Heart left ventricle (tissue), 13 donors: ENCODE measurements around the gene MEIKIN.

Experiments used
- CTCF ChIP-seq, 12 donors: fragments of 200-600 bp; sonication (generic) in 4 of 12; IDR thresholded peaks; one replicate each; pipeline versions ENCODE4 v1.5.0 to v1.8.0; 2018 to 2022; ENCODE audit warnings: antibody characterized with exemption in 12 of 12, mild to moderate bottlenecking in 5 of 12
- POLR2A ChIP-seq, 2 donors: fragments of 450-650 bp; IDR thresholded peaks; one replicate each; pipeline ENCODE4 v1.6.1; 2017; ENCODE audit warnings: antibody characterized with exemption in 2 of 2, mild to moderate bottlenecking in 2 of 2, moderate library complexity in 2 of 2
- donor health status: ischemic (EF 13 %, LVEDD 7.1; RV severe dilation, severe dysfunction).
- donor health status: DM: no; HTN: yes; CAD: no.
- donor health status: DM: no; HTN: no; CAD: no.
- donor health status: ischemic (EF 25% LVEDD 6.9; RV normal size, moderate dysfunction).
- donor health status: ischemic (EF 25% LVEDD 5.7; RV mildly dilated, moderate dysfunction).
- donor health status: ischemic (EF 35%, LVEDD 5.7; RV mildly dilated, moderate dysfunction).
- donor health status: nonischemic (EF 11% LVEDD 7.7; RV severe dilation, severe dysfunction).
- donor health status: DM: yes; HTN: yes; CAD: no.
- donor health status: PGD.
- donor health status: ischemic (EF 29% LVEDD 5.4; RV normal size, mild dysfunction).
- donor health status: nonischemic (EF 23%, LVEDD 6.1; RV moderate dilation, normal function).

GRCh38 chr5:131952301-131952857, 6.9 kb upstream of the MEIKIN start:
- TF ChIP-seq CTCF (IDR thresholded peaks at IDR 0.05) (no peak), POLR2A (IDR thresholded peaks at IDR 0.05) (no peak)
